Naive thymus-derived CD4-positive, alpha-beta T cell (primary cell): ENCODE measurements around the gene SVIL. TPM values are rescaled to one million over a fixed set of nuclear protein-coding genes. Genes with fewer than 3 reads are reported as not detected.

Experiments
- ATAC-seq: fragments of 150-1000 bp; cut with Tn5 transposase; 2 replicates; pipeline ENCODE4 v1.10.0; 2021; ENCODE audit warnings: mild to moderate bottlenecking, moderate library complexity
- CTCF ChIA-PET: fragments of 350-600 bp; sonication (Branson Sonifier 250); formaldehyde crosslinking; loops from one replicate; lab custom pipeline; 2021; ENCODE audit warnings: antibody characterized with exemption; lab: Charles Lee
- POLR2A ChIA-PET: fragments of 350-600 bp; sonication (Branson Sonifier 250); formaldehyde crosslinking; loops from one replicate; lab custom pipeline; 2021; ENCODE audit warnings: antibody characterized with exemption, inconsistent platforms; lab: Charles Lee
- DNase-seq, 9 donors: peaks; one replicate each; pipeline versions ENCODE4 v3.0.0 to v3.0.0-alpha.2; 2020 to 2022; ENCODE audit warnings: mixed read lengths in 1 of 9
- H3K27ac ChIP-seq: one replicate; pipeline ENCODE4 v1.7.0; 2013; ENCODE audit warnings: mild to moderate bottlenecking, low read depth, low read length, moderate library complexity
- H3K27me3 ChIP-seq, 2 donors: one replicate each; pipeline ENCODE4 v1.7.0; 2013; ENCODE audit warnings: low read length in 2 of 2, mild to moderate bottlenecking in 2 of 2, moderate library complexity in 2 of 2; ENCODE audit not compliant: control insufficient read depth in 2 of 2, insufficient read depth in 2 of 2
- H3K36me3 ChIP-seq, 3 experiments: 1 replicate in 2 of 3; 2 replicates in 1 of 3; pipeline ENCODE4 v1.7.0; 2013; ENCODE audit warnings: low read length in 3 of 3, mild to moderate bottlenecking in 3 of 3, moderate library complexity in 1 of 3; ENCODE audit not compliant: insufficient read depth in 3 of 3, control insufficient read depth in 2 of 3
- H3K4me1 ChIP-seq, 2 donors: one replicate each; pipeline ENCODE4 v1.7.0; 2013; ENCODE audit warnings: low read length in 2 of 2, mild to moderate bottlenecking in 2 of 2, moderate library complexity in 1 of 2; ENCODE audit not compliant: control insufficient read depth in 2 of 2, insufficient read depth in 2 of 2
- H3K4me3 ChIP-seq: 2 replicates; pipeline ENCODE4 v1.7.0; 2013; ENCODE audit warnings: mild to moderate bottlenecking, low read length
- H3K9me3 ChIP-seq, 3 experiments: 1 replicate in 2 of 3; 2 replicates in 1 of 3; pipeline ENCODE4 v1.7.0; 2013; ENCODE audit warnings: low read length in 3 of 3; ENCODE audit not compliant: control insufficient read depth in 2 of 3
- H3K27ac Mint-ChIP-seq, 9 donors: one replicate each; pipeline ENCODE4 v1.8.0; 2020 to 2022; ENCODE audit warnings: mixed read lengths in 9 of 9, mild to moderate bottlenecking in 8 of 9, moderate library complexity in 5 of 9, inconsistent platforms in 2 of 9
- H3K27me3 Mint-ChIP-seq, 5 donors: one replicate each; pipeline ENCODE4 v1.8.0; 2021 to 2022; ENCODE audit warnings: mixed read lengths in 5 of 5, mild to moderate bottlenecking in 1 of 5
- H3K36me3 Mint-ChIP-seq, 5 donors: one replicate each; pipeline ENCODE4 v1.8.0; 2020 to 2022; ENCODE audit warnings: mixed read lengths in 5 of 5, mild to moderate bottlenecking in 3 of 5, inconsistent platforms in 1 of 5
- H3K4me1 Mint-ChIP-seq, 7 donors: one replicate each; pipeline ENCODE4 v1.8.0; 2020 to 2022; ENCODE audit warnings: mixed read lengths in 7 of 7, mild to moderate bottlenecking in 3 of 7, inconsistent platforms in 1 of 7
- H3K4me3 Mint-ChIP-seq, 10 donors: one replicate each; pipeline ENCODE4 v1.8.0; 2020 to 2022; ENCODE audit warnings: mild to moderate bottlenecking in 10 of 10, mixed read lengths in 10 of 10, moderate library complexity in 6 of 10, inconsistent platforms in 2 of 10
- H3K9me3 Mint-ChIP-seq, 11 donors: one replicate each; pipeline ENCODE4 v1.8.0; 2020 to 2022; ENCODE audit warnings: mixed read lengths in 11 of 11, mild to moderate bottlenecking in 4 of 11, inconsistent platforms in 1 of 11, moderate library complexity in 1 of 11
- intact Hi-C, 2 donors: fragments of 100-400 bp; cut with micrococcal nuclease; formaldehyde crosslinking; loops; one replicate each; pipeline ENCODE4 v1.15.1; 2023
- polyA plus RNA-seq, 2 donors: library from polyadenylated mRNA; unstranded; fragments of 300-500 nt; fragmentation: Illumina TruSeq; gene quantifications; one replicate each; pipeline ENCODE4 v1.2.3, GENCODE V29; 2021
- total RNA-seq, 6 experiments: library from RNA in 5 of 6; stranded (reverse) in 5 of 6; gene quantifications; 1 replicate in 5 of 6; 2 replicates in 1 of 6; pipeline ENCODE4 v1.2.3 and lab custom pipeline; 2021 to 2026

SVIL gene
- total and polyA plus RNA-seq, 7 experiments from 2014 or later, result 8.7 to 48.9 (median 20.3) TPM

DNA sequence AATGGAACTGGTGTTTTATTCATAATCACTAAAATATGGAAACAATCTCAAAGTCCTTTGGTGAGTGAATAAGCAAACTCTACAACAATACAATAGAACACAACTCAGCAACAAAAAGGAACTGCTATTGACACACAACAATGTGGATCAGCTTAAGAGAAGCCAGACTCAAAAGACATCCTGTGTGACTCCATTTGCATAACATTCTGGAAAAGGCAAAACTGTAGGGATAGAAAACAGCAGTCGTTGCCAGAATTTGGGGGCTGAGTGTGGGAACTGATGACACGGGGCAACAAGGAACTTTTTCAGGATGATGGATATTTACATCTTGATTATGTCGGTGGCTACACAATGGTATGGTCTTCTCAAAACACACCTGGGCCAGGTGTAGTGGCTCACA is 32.4 kb upstream of the SVIL start:
- no peak for ATAC-seq
- Histone ChIP-seq H3K4me3 (no peak overlapping the region), H3K27me3 (no peaks in the 10 kb centered on the region), H3K4me1 (no peaks in the 10 kb centered on the region), H3K27ac (no peak overlapping the region), H3K9me3 (no peaks in the 10 kb centered on the region), H3K36me3 (no peaks in the 10 kb centered on the region)
- POLR2A ChIA-PET, result interaction anchor here (0.7 kb wide), 1 partner anchor 21 kb away, joined by 3 read pairs; no protein-coding TSS in a partner anchor
- peak overlapping the region in 2 of 9 donors; percentile 25 to 77 for H3K27ac Mint-ChIP-seq
- intact Hi-C loops, result no loop called here
- peaks cover 6 to 41% (median 28%) of the 10 kb centered on the region in 5 donors for H3K36me3 Mint-ChIP-seq
- no peak overlapping the region for H3K4me3 Mint-ChIP-seq
- peaks cover 0 to 2% (median 0%) of the 10 kb centered on the region in 11 donors for H3K9me3 Mint-ChIP-seq
- peaks cover 0 to 25% (median 0%) of the 10 kb centered on the region in 5 donors for H3K27me3 Mint-ChIP-seq
- CTCF ChIA-PET, result interaction anchor here (1.4 kb wide), 1 partner anchor 11 kb away, joined by 4 read pairs; no protein-coding TSS in a partner anchor
- no peak for DNase-seq
- peaks cover 0 to 39% (median 31%) of the 10 kb centered on the region in 7 donors for H3K4me1 Mint-ChIP-seq

DNA sequence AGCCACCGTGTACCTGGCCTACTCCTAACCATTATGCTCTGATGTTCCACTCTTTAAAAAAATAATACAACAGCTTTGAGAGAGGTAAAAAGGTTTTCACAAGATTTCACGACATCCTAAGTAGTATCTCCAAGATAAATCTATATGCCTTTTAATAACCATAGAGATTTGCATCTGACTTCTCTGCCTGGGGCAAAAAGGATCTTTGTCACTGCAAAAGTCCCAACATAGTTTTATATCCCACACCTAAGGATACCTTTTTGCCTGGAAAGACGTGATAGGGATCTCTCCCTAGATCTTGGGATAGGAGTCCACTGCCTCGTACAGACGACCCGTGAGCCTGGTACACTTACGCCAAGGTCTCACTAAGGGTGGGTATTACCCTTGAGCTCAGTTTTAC is 31.4 kb upstream of the SVIL start:
- Histone ChIP-seq H3K9me3 (no peaks in the 10 kb centered on the region), H3K4me1 (no peaks in the 10 kb centered on the region), H3K36me3 (no peaks in the 10 kb centered on the region), H3K27me3 (no peaks in the 10 kb centered on the region), H3K27ac (no peak overlapping the region), H3K4me3 (no peak overlapping the region)
- DNase-seq (no peak), ATAC-seq (no peak)
- peaks cover 6 to 31% (median 24%) of the 10 kb centered on the region in 5 donors for H3K36me3 Mint-ChIP-seq
- ChIA-PET POLR2A (interaction anchor here (1.1 to 1.3 kb wide), 2 partner anchors 15 to 19 kb away, joined by 3 read pairs; no protein-coding TSS in a partner anchor), CTCF (no interaction called here)
- no peak overlapping the region for H3K27ac Mint-ChIP-seq
- H3K4me1 Mint-ChIP-seq, result peaks cover under 1 to 40% (median 29%) of the 10 kb centered on the region in 7 donors
- H3K9me3 Mint-ChIP-seq, result peaks cover 0 to 2% (median 0%) of the 10 kb centered on the region in 11 donors
- intact Hi-C loops, result no loop called here
- peaks cover 0 to 31% (median 0%) of the 10 kb centered on the region in 5 donors for H3K27me3 Mint-ChIP-seq
- no peak overlapping the region for H3K4me3 Mint-ChIP-seq

DNA sequence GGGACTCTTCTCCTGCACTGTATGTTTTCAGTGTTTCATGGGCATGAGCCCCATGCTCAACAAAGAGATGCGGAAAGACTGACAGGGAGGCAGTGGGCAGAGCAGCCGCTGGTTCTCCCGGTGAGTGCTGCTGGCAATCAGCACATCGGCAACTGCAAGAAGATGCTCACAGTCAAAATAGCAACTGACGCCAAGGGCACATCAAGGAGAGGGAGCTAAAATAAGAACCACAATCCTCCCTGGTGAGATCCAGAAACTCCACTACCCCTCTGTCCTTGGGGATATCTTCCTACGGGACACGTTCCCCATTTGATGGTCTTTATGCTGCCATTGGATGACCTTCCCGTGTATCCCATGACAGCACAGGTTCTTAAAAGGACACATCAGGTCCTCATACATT is 28.9 kb upstream of the SVIL start:
- ChIA-PET CTCF (interaction anchor here (0.9 kb wide), 1 partner anchor 69 kb away, joined by 3 read pairs; no protein-coding TSS in a partner anchor), POLR2A (no interaction called here)
- ATAC-seq (no peak), DNase-seq (no peak)
- peaks cover 8 to 10% of the 10 kb centered on the region in 2 donors for H3K4me1 ChIP-seq
- no peaks in the 10 kb centered on the region for H3K36me3 ChIP-seq
- intact Hi-C loops, result no loop called here
- Mint-ChIP-seq H3K27ac (no peak overlapping the region), H3K4me3 (peak overlapping the region in 1 of 10 donors; percentile 2), H3K36me3 (peaks cover under 1 to 11% (median 5%) of the 10 kb centered on the region in 5 donors), H3K9me3 (no peaks in the 10 kb centered on the region), H3K27me3 (peaks cover 0 to 37% (median 0%) of the 10 kb centered on the region in 5 donors), H3K4me1 (peaks cover 11 to 40% (median 27%) of the 10 kb centered on the region in 7 donors)
- H3K9me3 ChIP-seq, result no peaks in the 10 kb centered on the region
- no peaks in the 10 kb centered on the region for H3K27me3 ChIP-seq
- H3K4me3 ChIP-seq, result no peak overlapping the region
- no peak overlapping the region for H3K27ac ChIP-seq

DNA sequence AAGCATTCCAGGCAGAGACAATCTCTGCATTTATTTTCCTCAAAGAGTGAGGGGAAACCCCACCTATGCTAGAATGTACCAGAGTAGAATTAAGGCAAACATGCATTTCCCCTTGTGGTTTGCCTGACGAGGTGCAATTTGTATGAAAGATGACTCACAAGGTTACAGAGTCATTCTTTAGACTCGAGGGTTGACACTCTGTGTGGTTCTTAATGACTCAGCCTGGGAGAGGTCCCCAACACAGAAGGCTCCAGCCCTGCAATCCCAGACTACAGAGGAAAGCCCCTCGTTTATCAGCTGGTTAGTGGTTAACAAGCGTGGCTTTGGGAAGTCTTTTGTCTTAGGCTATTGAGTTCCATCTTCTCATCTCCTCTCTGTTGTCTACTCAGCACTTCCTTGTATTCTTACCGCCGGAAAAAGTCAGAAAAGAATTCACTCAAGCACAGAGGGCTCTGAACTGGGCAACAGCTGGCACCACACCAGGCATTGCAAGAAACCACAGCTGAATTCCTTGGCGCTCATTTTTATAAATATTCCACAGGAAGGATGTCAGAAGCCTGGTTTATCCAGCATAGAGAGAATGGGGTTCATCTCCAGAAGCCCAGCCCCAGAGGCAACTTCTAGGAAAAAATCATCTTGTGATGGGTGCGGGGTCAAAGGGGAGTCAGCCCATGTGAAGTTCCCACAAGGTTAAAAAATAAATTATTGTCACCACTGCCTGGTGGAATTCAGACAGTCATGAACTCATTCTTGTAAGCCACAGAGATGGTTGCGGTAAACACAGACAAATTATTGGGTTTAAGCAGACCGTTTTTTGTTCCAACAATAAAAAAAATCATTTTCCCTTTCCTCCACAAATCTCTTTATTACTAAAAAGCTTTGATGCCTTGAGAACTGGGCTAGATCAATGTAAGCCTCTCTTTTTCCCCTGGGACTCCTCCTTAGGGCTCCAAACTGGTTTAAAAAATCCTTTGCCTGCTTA is 24.5 kb upstream of the SVIL start:
- Histone ChIP-seq H3K27me3 (no peaks in the 10 kb centered on the region), H3K36me3 (peaks cover 0 to 17% (median 4%) of the 10 kb centered on the region in 3 experiments), H3K4me1 (peaks cover 14 to 30% of the 10 kb centered on the region in 2 donors), H3K27ac (peak overlapping the region; percentile 2), H3K9me3 (no peaks in the 10 kb centered on the region), H3K4me3 (peak overlapping the region; percentile 12)
- CTCF ChIA-PET, result interaction anchor here (1.0 to 1.3 kb wide), 3 partner anchors 10 to 19 kb away, joined by 3 to 4 read pairs (median 4); no protein-coding TSS in a partner anchor
- intact Hi-C loops, result loop anchor here (1.0 to 2.0 kb wide), 7 partner anchors 11 to 76 kb away; no protein-coding TSS in a partner anchor
- Mint-ChIP-seq H3K9me3 (peaks cover 0 to 13% (median 0%) of the 10 kb centered on the region in 11 donors), H3K27me3 (peaks cover 0 to 49% (median 0%) of the 10 kb centered on the region in 5 donors), H3K27ac (peak overlapping the region; percentile 3 to 84 (median 58)), H3K36me3 (peaks cover 5 to 38% (median 30%) of the 10 kb centered on the region in 5 donors), H3K4me1 (peaks cover 21 to 51% (median 29%) of the 10 kb centered on the region in 7 donors), H3K4me3 (peak overlapping the region; percentile 39 to 81 (median 64))
- POLR2A ChIA-PET, result interaction anchor here (0.7 to 3.0 kb wide), 3 partner anchors 11 to 229 kb away, joined by 3 to 10 read pairs (median 5); no protein-coding TSS in a partner anchor
- ATAC-seq, result peak; percentile 97
- peak in 8 of 9 donors; percentile 34 to 82 (median 48) for DNase-seq

DNA sequence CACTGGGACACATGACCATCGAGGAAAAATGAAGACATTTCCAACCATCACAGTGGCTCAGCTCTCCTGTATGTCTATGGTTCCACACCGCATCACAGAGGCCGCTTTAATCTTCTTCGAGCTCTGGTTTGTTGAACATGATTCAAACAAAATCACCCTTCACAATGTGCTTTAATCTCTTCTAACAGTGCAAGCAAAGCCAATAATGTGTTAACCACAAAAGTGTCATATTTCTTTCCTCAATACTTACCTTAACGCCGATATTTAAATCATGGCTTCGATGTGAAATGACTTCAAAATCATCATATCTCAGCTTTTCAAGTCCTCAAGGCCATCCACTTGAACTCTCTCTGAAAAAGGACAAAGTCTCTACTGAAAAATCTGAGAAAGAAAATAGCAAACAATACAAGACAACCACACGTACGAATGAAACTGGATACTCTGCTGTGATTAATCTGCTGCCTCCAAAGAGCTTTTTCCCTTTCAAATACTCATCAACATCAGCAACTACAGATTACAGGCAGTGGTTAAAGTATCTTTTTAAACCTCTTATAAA is 23.0 kb upstream of the SVIL start:
- Histone ChIP-seq H3K4me3 (no peak overlapping the region), H3K4me1 (peaks cover 14 to 30% of the 10 kb centered on the region in 2 donors), H3K27ac (no peak overlapping the region), H3K36me3 (peaks cover 0 to 17% (median 4%) of the 10 kb centered on the region in 3 experiments), H3K9me3 (no peaks in the 10 kb centered on the region), H3K27me3 (no peaks in the 10 kb centered on the region)
- ATAC-seq, result peak; percentile 13
- ChIA-PET CTCF (interaction anchor here (0.8 to 2.2 kb wide), 6 partner anchors 8 to 78 kb away, joined by 3 to 7 read pairs (median 3); no protein-coding TSS in a partner anchor), POLR2A (interaction anchor here (0.7 to 3.0 kb wide), 4 partner anchors 10 to 78 kb away, joined by 3 to 10 read pairs (median 4); no protein-coding TSS in a partner anchor)
- intact Hi-C loops, result loop anchor here (2.0 kb wide), 2 partner anchors 13 to 77 kb away; no protein-coding TSS in a partner anchor
- H3K4me3 Mint-ChIP-seq, result peak overlapping the region in 2 of 10 donors; percentile 31 to 50
- peaks cover 0 to 46% (median 0%) of the 10 kb centered on the region in 5 donors for H3K27me3 Mint-ChIP-seq
- DNase-seq, result no peak
- H3K9me3 Mint-ChIP-seq, result peaks cover 0 to 13% (median 0%) of the 10 kb centered on the region in 11 donors
- peaks cover 21 to 54% (median 29%) of the 10 kb centered on the region in 7 donors for H3K4me1 Mint-ChIP-seq
- peak overlapping the region in 2 of 9 donors; percentile 11 to 32 for H3K27ac Mint-ChIP-seq
- peaks cover 10 to 45% (median 34%) of the 10 kb centered on the region in 5 donors for H3K36me3 Mint-ChIP-seq
